PFSK-1 (cell line): ENCODE results near the gene ERMP1.

Experiments
- FOXP2 ChIP-seq: optimal IDR thresholded peaks from 2 replicates; pipeline ENCODE3; 2011; ENCODE audit warnings: borderline replicate concordance, control low read depth, inconsistent platforms; ENCODE audit not compliant: insufficient read depth; ENCODE audit errors: extremely low read length, extremely low read depth
- POLR2AphosphoS5 ChIP-seq: IDR thresholded peaks from 2 replicates; pipeline ENCODE4 v1.6.1; 2012; ENCODE audit warnings: low read depth, mild to moderate bottlenecking, control low read depth, low read length, moderate library complexity
- REST ChIP-seq, 2 experiments: IDR thresholded peaks; 2 replicates each; pipeline versions ENCODE4 v1.6.1 to v1.8.0; 2011 to 2012; ENCODE audit warnings: low read depth in 2 of 2, low read length in 2 of 2, control low read depth in 1 of 2, inconsistent platforms in 1 of 2, mild to moderate bottlenecking in 1 of 2, moderate library complexity in 1 of 2; ENCODE audit not compliant: insufficient read depth in 1 of 2
- SIN3A ChIP-seq: IDR thresholded peaks from 2 replicates; pipeline ENCODE4 v1.6.1; 2012; ENCODE audit warnings: mild to moderate bottlenecking, low read length, moderate library complexity, borderline replicate concordance; ENCODE audit not compliant: insufficient read depth
- TAF1 ChIP-seq: IDR thresholded peaks from 2 replicates; pipeline ENCODE4 v1.6.1; 2012; ENCODE audit warnings: low read length, control low read depth, borderline replicate concordance; ENCODE audit not compliant: insufficient read depth

The ERMP1 gene

GRCh38 chr9:5815461-5815860, 17.5 kb downstream of the ERMP1 start:
- TF ChIP-seq FOXP2, result no peak

GRCh38 chr9:5813824-5814223, 19.1 kb downstream of the ERMP1 start:
- no peak for TF ChIP-seq POLR2AphosphoS5
- no peak for TF ChIP-seq SIN3A
- TF ChIP-seq FOXP2, result no peak
- no peak for TF ChIP-seq TAF1
- TF ChIP-seq REST (IDR thresholded peaks at IDR 0.05; ENCODE audit: insufficient read depth in 1 of 2, low read depth in 2 of 2, low read length in 2 of 2), result no peak

GRCh38 chr9:5811751-5812150, 21.2 kb downstream of the ERMP1 start:
- TF ChIP-seq POLR2AphosphoS5, result no peak

- TF ChIP-seq REST (IDR thresholded peaks at IDR 0.05; ENCODE audit: insufficient read depth in 1 of 2, low read depth in 2 of 2, low read length in 2 of 2) (no peak), FOXP2 (no peak), POLR2AphosphoS5 (no peak), SIN3A (no peak), TAF1 (no peak)
These were observed 27.4 kb downstream of the ERMP1 start for GRCh38 chr9:5805478-5805877.

- TF ChIP-seq TAF1, result no peak
- no peak for TF ChIP-seq POLR2AphosphoS5
- TF ChIP-seq SIN3A, result no peak
- TF ChIP-seq REST (IDR thresholded peaks at IDR 0.05; ENCODE audit: insufficient read depth in 1 of 2, low read depth in 2 of 2, low read length in 2 of 2), result no peak
- no peak for TF ChIP-seq FOXP2
These were observed 31.2 kb downstream of the ERMP1 start for GRCh38 chr9:5801739-5802113.

- TF ChIP-seq REST (IDR thresholded peaks at IDR 0.05; ENCODE audit: insufficient read depth in 1 of 2, low read depth in 2 of 2, low read length in 2 of 2) (no peak), TAF1 (no peak), POLR2AphosphoS5 (no peak), FOXP2 (no peak), SIN3A (no peak)
These were observed 31.8 kb downstream of the ERMP1 start for GRCh38 chr9:5800969-5801738.
